ENCODE measurements around the gene DKKL1. TPM values are rescaled to one million over a fixed set of nuclear protein-coding genes. Genes with fewer than 3 reads are reported as not detected.

The DKKL1 gene
- total RNA-seq, 4 donors from 2014 or later, result 2.2 TPM; not detected in 3

- Histone ChIP-seq H3K4me3 (no peak overlapping the region), H3K36me3 (no peaks in the 10 kb centered on the region), H3K27ac (no peak overlapping the region), H3K27me3 (peaks cover 8% of the 10 kb centered on the region), H3K9me3 (no peaks in the 10 kb centered on the region), H3K4me1 (peaks cover 0 to 3% (median 0%) of the 10 kb centered on the region in 4 donors)
- no peak for DNase-seq
- TF ChIP-seq CTCF (IDR thresholded peaks at IDR 0.05) (no peak), POLR2A (IDR thresholded peaks at IDR 0.05) (no peak), EP300 (IDR thresholded peaks at IDR 0.05; ENCODE audit: low read depth) (no peak), POLR2AphosphoS5 (IDR thresholded peaks at IDR 0.05) (no peak)
- intact Hi-C loops (cut with DNase I; ENCODE audit: low total_unique reads), result loop anchor here (5.0 kb wide), 1 partner anchor 51 kb away; the partner anchor contains the start of gene SLC17A7
- 38 to 88% methylated on average over 1 to 9 of the region's 9 CpGs for WGBS, 2 donors (ENCODE audit: low coverage in 1 of 2)
- in situ Hi-C loops (cut with MboI; ENCODE audit: low pct_ligation_motif_present in 1 of 4, low pct_unique_long_range_greater_than_20kb in 1 of 4, low sequenced_read_pairs in 3 of 4), result loop anchor here in 3 of 4 donors (5.0 to 10.0 kb wide), 3 partner anchors 46 to 54 kb away; partner anchors contain the start of gene SLC17A7 (in 2 of the 3)
Observed at GRCh38 chr19:49390929-49391359, 27.3 kb downstream of the DKKL1 start.

GRCh38 chr19:49391581-49392399, 28.1 kb downstream of the DKKL1 start:
- Histone ChIP-seq H3K4me3 (no peak overlapping the region), H3K4me1 (peaks cover 0 to 3% (median 0%) of the 10 kb centered on the region in 4 donors), H3K27me3 (peaks cover 8% of the 10 kb centered on the region), H3K36me3 (no peaks in the 10 kb centered on the region), H3K9me3 (no peaks in the 10 kb centered on the region), H3K27ac (no peak overlapping the region)
- intact Hi-C loops (cut with DNase I; ENCODE audit: low total_unique reads) (loop anchor here (5.0 kb wide), 1 partner anchor 51 kb away; the partner anchor contains the start of gene SLC17A7), in situ Hi-C loops (cut with MboI; ENCODE audit: low pct_ligation_motif_present in 1 of 4, low pct_unique_long_range_greater_than_20kb in 1 of 4, low sequenced_read_pairs in 3 of 4) (loop anchor here in 3 of 4 donors (5.0 to 10.0 kb wide), 3 partner anchors 46 to 53 kb away; partner anchors contain the start of gene SLC17A7 (in 2 of the 3))
- DNase-seq, result peak; percentile 84
- WGBS, 2 donors (ENCODE audit: low coverage in 1 of 2), result 19 to 44% methylated on average over 6 to 13 of the region's 14 CpGs
- peak; percentile 73 to 92 (median 79) for TF ChIP-seq CTCF (IDR thresholded peaks at IDR 0.05)
- no peak for TF ChIP-seq POLR2A (IDR thresholded peaks at IDR 0.05)
- TF ChIP-seq EP300 (IDR thresholded peaks at IDR 0.05; ENCODE audit: low read depth), result no peak
- no peak for TF ChIP-seq POLR2AphosphoS5 (IDR thresholded peaks at IDR 0.05)

- TF ChIP-seq POLR2AphosphoS5 (IDR thresholded peaks at IDR 0.05), result no peak
- no peak for TF ChIP-seq EP300 (IDR thresholded peaks at IDR 0.05; ENCODE audit: low read depth)
- TF ChIP-seq CTCF (IDR thresholded peaks at IDR 0.05), result no peak
- no peak for TF ChIP-seq POLR2A (IDR thresholded peaks at IDR 0.05)
- in situ Hi-C loops (cut with MboI; ENCODE audit: low pct_ligation_motif_present in 1 of 4, low pct_unique_long_range_greater_than_20kb in 1 of 4, low sequenced_read_pairs in 3 of 4), result loop anchor here in 3 of 4 donors (5.0 to 10.0 kb wide), 3 partner anchors 43 to 51 kb away; partner anchors contain the start of gene SLC17A7 (in 2 of the 3)
- Histone ChIP-seq H3K27me3 (peaks cover 8% of the 10 kb centered on the region), H3K27ac (no peak overlapping the region), H3K4me3 (no peak overlapping the region), H3K36me3 (no peaks in the 10 kb centered on the region), H3K9me3 (no peaks in the 10 kb centered on the region), H3K4me1 (peaks cover 0 to 3% (median 0%) of the 10 kb centered on the region in 4 donors)
- 54% methylated on average over 5 of the region's 5 CpGs; no CpG with 5 or more reads in 1 of the 2 donors for WGBS, 2 donors (ENCODE audit: low coverage in 1 of 2)
- intact Hi-C loops (cut with DNase I; ENCODE audit: low total_unique reads), result loop anchor here (5.0 kb wide), 1 partner anchor 48 kb away; the partner anchor contains the start of gene SLC17A7
- no peak for DNase-seq
Observed at GRCh38 chr19:49393881-49394280, 30.2 kb downstream of the DKKL1 start.

All from transverse colon (tissue), 4 donors.